H1 (cell line): ENCODE results near the gene RIT2.

Experiments
- CBX8 ChIP-seq: fragments of 300-800, 300-1000 bp; sonication (generic); IDR thresholded peaks from 2 replicates; pipeline ENCODE4 v1.7.1; 2016; ENCODE audit warnings: low read depth, low read length, borderline replicate concordance
- CTCF ChIP-seq, 3 experiments: IDR thresholded peaks; 1 replicate in 2 of 3; 2 replicates in 1 of 3; pipeline versions ENCODE4 v1.5.1 to v1.6.1; 2011; ENCODE audit warnings: low read length in 3 of 3, mild to moderate bottlenecking in 3 of 3, inconsistent platforms in 2 of 3, low read depth in 1 of 3, moderate library complexity in 1 of 3; ENCODE audit not compliant: insufficient read depth in 1 of 3; ENCODE audit errors: control extremely low read depth in 1 of 3
- GABPA ChIP-seq: IDR thresholded peaks from 2 replicates; pipeline ENCODE4 v1.6.1; 2011; ENCODE audit warnings: mild to moderate bottlenecking, low read length, moderate library complexity, borderline replicate concordance; ENCODE audit not compliant: insufficient read depth
- JUND ChIP-seq: IDR thresholded peaks from 2 replicates; pipeline ENCODE4 v1.6.1; 2011; ENCODE audit warnings: mild to moderate bottlenecking, improper control_type of control experiment, low read length
- SIN3A ChIP-seq, 2 experiments: IDR thresholded peaks in 1 of 2; conservative IDR thresholded peaks in 1 of 2; 2 replicates each; pipeline ENCODE4 v1.6.1; 2011 to 2012; ENCODE audit warnings: low read length in 2 of 2, improper control_type of control experiment in 1 of 2, low read depth in 1 of 2, mild to moderate bottlenecking in 1 of 2
- TEAD4 ChIP-seq: IDR thresholded peaks from 2 replicates; pipeline ENCODE4 v1.6.1; 2012; ENCODE audit warnings: low read depth, low read length, inconsistent platforms, mixed read lengths

- TF ChIP-seq TEAD4 (no peak), CTCF (IDR thresholded peaks at IDR 0.05; ENCODE audit: control extremely low read depth in 1 of 3, insufficient read depth in 1 of 3, low read depth in 1 of 3, low read length in 3 of 3) (no peak), JUND (no peak), CBX8 (no peak), GABPA (no peak), SIN3A (conservative IDR thresholded peaks at IDR 0.05 in 1 of 2, IDR thresholded peaks at IDR 0.05 in 1 of 2; ENCODE audit: low read depth in 1 of 2, low read length in 2 of 2) (no peak)
Observed at GRCh38 chr18:43022874-43023273, 92.6 kb downstream of the RIT2 start.
